HepG2 (cell line): ENCODE data around the gene LRRC63.

Experiments
- NFYB ChIP-seq: sonication (generic); formaldehyde crosslinking; IDR thresholded peaks from 2 replicates; pipeline ENCODE4 v1.4.0; 2020; ENCODE audit warnings: missing genetic modification reagents
- SNAI1 ChIP-seq: sonication (generic); formaldehyde crosslinking; IDR thresholded peaks from 2 replicates; pipeline ENCODE4 v1.5.0; 2020; ENCODE audit warnings: mild to moderate bottlenecking, missing genetic modification reagents, borderline replicate concordance
- ZNF317 ChIP-seq: sonication (generic); formaldehyde crosslinking; IDR thresholded peaks from 2 replicates; pipeline ENCODE4 v1.5.0; 2020; ENCODE audit warnings: mild to moderate bottlenecking, missing genetic modification reagents

- TF ChIP-seq SNAI1 (CRISPR knock-in tag) (no peak), ZNF317 (CRISPR knock-in tag) (no peak), NFYB (CRISPR knock-in tag) (no peak)
Observed at GRCh38 chr13:46270416-46270815, 58.7 kb downstream of the LRRC63 start.
